Measurements from ENCODE around the gene CRBN. TPM values are rescaled to one million over a fixed set of nuclear protein-coding genes. Genes with fewer than 3 reads are reported as not detected.

Gene CRBN
- total and polyA plus RNA-seq, 2 of the 13 experiments (the other 11 are each of a cell fraction or from before 2014, with no cell fraction given) = 30.8 to 36.1 TPM

- TF ChIP-seq ZNF383 (CRISPR knock-in tag; IDR thresholded peaks at IDR 0.05; ENCODE audit: borderline replicate concordance) (no peak), PRMT3 (CRISPR knock-in tag; IDR thresholded peaks at IDR 0.05; ENCODE audit: borderline replicate concordance, low read depth) (no peak), ZSCAN22 (CRISPR knock-in tag; IDR thresholded peaks at IDR 0.05) (no peak), HMG20B (CRISPR knock-in tag; conservative IDR thresholded peaks at IDR 0.05) (no peak), BHLHE40 (IDR thresholded peaks at IDR 0.05; ENCODE audit: low read length) (peak; percentile 15), ZSCAN31 (CRISPR knock-in tag; IDR thresholded peaks at IDR 0.05; ENCODE audit: low read depth) (0 out of 2 replicates have a peak, but pooled peaks have one; percentile 50), SALL2 (CRISPR knock-in tag; IDR thresholded peaks at IDR 0.05) (peak; percentile 54; the same call in 1 of the 2 replicates), ZSCAN29 (CRISPR knock-in tag; conservative IDR thresholded peaks at IDR 0.05) (no peak), AKAP8 (CRISPR knock-in tag; IDR thresholded peaks at IDR 0.05) (no peak), PHF20 (CRISPR knock-in tag; IDR thresholded peaks at IDR 0.05) (peak; percentile 92), ZSCAN25 (CRISPR knock-in tag; IDR thresholded peaks at IDR 0.05) (no peak; the same call in 1 of the 2 replicates), DMTF1 (CRISPR knock-in tag; IDR thresholded peaks at IDR 0.05) (no peak), ZBTB3 (CRISPR knock-in tag; IDR thresholded peaks at IDR 0.05; ENCODE audit: borderline replicate concordance, low read depth) (no peak), THAP8 (CRISPR knock-in tag; IDR thresholded peaks at IDR 0.05; ENCODE audit: borderline replicate concordance) (peak; percentile 87; the same call in 1 of the 2 replicates), HNRNPL (IDR thresholded peaks at IDR 0.05; ENCODE audit: low read depth, low read length) (no peak), ZNF605 (CRISPR knock-in tag; IDR thresholded peaks at IDR 0.05) (peak; percentile 65; the same call in 1 of the 2 replicates), YEATS2 (CRISPR knock-in tag; IDR thresholded peaks at IDR 0.05; ENCODE audit: borderline replicate concordance) (no peak; the same call in 1 of the 2 replicates), SOX6 (IDR thresholded peaks at IDR 0.05) (no peak), SOX6 (CRISPR knock-in tag; IDR thresholded peaks at IDR 0.05) (peak; percentile 53), TBX3 (IDR thresholded peaks at IDR 0.05; ENCODE audit: borderline replicate concordance) (no peak)
- TF ChIP-seq, protein P1, sequence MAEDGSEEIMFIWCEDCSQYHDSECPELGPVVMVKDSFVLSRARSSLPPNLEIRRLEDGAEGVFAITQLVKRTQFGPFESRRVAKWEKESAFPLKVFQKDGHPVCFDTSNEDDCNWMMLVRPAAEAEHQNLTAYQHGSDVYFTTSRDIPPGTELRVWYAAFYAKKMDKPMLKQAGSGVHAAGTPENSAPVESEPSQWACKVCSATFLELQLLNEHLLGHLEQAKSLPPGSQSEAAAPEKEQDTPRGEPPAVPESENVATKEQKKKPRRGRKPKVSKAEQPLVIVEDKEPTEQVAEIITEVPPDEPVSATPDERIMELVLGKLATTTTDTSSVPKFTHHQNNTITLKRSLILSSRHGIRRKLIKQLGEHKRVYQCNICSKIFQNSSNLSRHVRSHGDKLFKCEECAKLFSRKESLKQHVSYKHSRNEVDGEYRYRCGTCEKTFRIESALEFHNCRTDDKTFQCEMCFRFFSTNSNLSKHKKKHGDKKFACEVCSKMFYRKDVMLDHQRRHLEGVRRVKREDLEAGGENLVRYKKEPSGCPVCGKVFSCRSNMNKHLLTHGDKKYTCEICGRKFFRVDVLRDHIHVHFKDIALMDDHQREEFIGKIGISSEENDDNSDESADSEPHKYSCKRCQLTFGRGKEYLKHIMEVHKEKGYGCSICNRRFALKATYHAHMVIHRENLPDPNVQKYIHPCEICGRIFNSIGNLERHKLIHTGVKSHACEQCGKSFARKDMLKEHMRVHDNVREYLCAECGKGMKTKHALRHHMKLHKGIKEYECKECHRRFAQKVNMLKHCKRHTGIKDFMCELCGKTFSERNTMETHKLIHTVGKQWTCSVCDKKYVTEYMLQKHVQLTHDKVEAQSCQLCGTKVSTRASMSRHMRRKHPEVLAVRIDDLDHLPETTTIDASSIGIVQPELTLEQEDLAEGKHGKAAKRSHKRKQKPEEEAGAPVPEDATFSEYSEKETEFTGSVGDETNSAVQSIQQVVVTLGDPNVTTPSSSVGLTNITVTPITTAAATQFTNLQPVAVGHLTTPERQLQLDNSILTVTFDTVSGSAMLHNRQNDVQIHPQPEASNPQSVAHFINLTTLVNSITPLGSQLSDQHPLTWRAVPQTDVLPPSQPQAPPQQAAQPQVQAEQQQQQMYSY (CRISPR knock-in tag; IDR thresholded peaks at IDR 0.05) = peak; percentile 62
These were observed 52.7 kb downstream of the CRBN start, which contains the start of gene TRNT1 (continued) for GRCh38 chr3:3126477-3127431.

Data from HepG2 (cell line).